Right lobe of liver (tissue), 6 donors: ENCODE data around the gene ZNF490. TPM values are rescaled to one million over a fixed set of nuclear protein-coding genes. Genes with fewer than 3 reads are reported as not detected.

Experiments
- ATAC-seq, 4 donors: fragments of 200-7000 bp; cut with Tn5 transposase; one replicate each; pipeline ENCODE4 v1.9.1; 2020; ENCODE audit warnings: mild to moderate bottlenecking in 4 of 4, moderate library complexity in 4 of 4
- DNase-seq, 3 donors: peaks; one replicate each; pipeline ENCODE4 v3.0.0-alpha.2; 2020
- H3K27ac ChIP-seq, 3 donors: fragments of 200-600 bp; one replicate each; pipeline ENCODE4 v1.8.0; 2022
- H3K27me3 ChIP-seq, 2 donors: fragments of 200-600 bp; one replicate each; pipeline ENCODE4 v1.8.0; 2022
- H3K36me3 ChIP-seq, 4 donors: fragments of 200-600 bp; sonication (generic) in 1 of 4; one replicate each; pipeline versions ENCODE4 v1.5.1 to v1.8.0; 2017 to 2022; ENCODE audit warnings: control low read depth in 1 of 4
- H3K4me1 ChIP-seq, 4 donors: fragments of 200-600 bp; sonication (generic) in 1 of 4; one replicate each; pipeline versions ENCODE4 v1.5.1 to v1.8.0; 2017 to 2022; ENCODE audit warnings: control low read depth in 1 of 4
- H3K4me3 ChIP-seq, 3 donors: fragments of 200-600 bp; one replicate each; pipeline ENCODE4 v1.8.0; 2022
- H3K9me3 ChIP-seq, 4 donors: fragments of 200-600 bp; sonication (generic) in 1 of 4; one replicate each; pipeline versions ENCODE4 v1.5.1 to v1.8.0; 2017 to 2022; ENCODE audit warnings: control low read depth in 1 of 4
- CTCF ChIP-seq, 4 donors: fragments of 200-600 bp in 3 of 4; fragments of 450-650 bp in 1 of 4; IDR thresholded peaks; one replicate each; pipeline versions ENCODE4 v1.5.1 to v1.8.0; 2016 to 2022; ENCODE audit warnings: antibody characterized with exemption in 4 of 4, mild to moderate bottlenecking in 2 of 4
- POLR2A ChIP-seq: fragments of 450-650 bp; IDR thresholded peaks from one replicate; pipeline ENCODE4 v1.6.1; 2017; ENCODE audit warnings: antibody characterized with exemption, mild to moderate bottlenecking
- WGBS: methylation state at CpG from one replicate; pipeline ENCODE4 v1.1.6; 2018; ENCODE audit warnings: low coverage, low lambda C conversion rate; ENCODE audit not compliant: insufficient coverage; ENCODE audit errors: missing lambda C conversion rate; 5-methylcytosine and 5-hydroxymethylcytosine counted together
- intact Hi-C, 2 donors: fragments of 100-400 bp; cut with DNase I; formaldehyde crosslinking; loops; one replicate each; pipeline versions ENCODE4 v1.11.2 to v1.14.1; 2022
- total RNA-seq, 6 experiments: library from RNA; depleted of rRNA in 2 of 6; stranded (reverse); fragments of >200 nt in 2 of 6; fragmentation: NEBNext Ultra II Directional in 3 of 6; extraction: Animal tissue kit (Norgen Biotek cat#: 25700) in 3 of 6; gene quantifications; one replicate each; pipeline versions ENCODE4 v1.1.0 to v1.2.4, GENCODE V29; 2016 to 2023
- donor health status: DM: no; HTN: yes; CAD: no.
- donor health status: DM: no; HTN: no; CAD: no.
- donor health status: DM: no; HTN: no; CAD: no.
- donor health status: DM: no; HTN: yes; CAD: no.
- donor health status: DM: no; HTN: yes; CAD: no.

Gene ZNF490
- total RNA-seq, 6 experiments from 2014 or later, result 3.6 to 7.0 (median 4.3) TPM

DNA sequence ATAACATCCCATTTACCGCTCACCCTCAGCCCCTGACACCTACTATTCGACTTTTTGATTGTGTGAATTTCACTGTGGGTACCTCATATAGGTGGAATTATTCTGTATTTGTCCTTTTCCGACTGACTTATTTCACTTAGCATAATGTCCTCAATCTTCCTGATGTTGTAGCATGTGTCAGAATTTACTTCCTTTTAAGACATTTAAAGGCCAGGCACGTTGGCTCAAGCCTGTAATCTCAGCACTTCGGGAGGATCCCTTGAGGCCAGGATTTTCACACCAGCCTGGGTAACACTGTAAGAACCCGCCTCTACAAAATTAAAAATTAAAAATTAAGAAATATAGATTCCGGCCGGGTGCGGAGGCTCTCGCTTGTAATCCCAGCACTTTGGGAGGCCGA lies 13.0 kb downstream of the ZNF490 start:
- DNase-seq (peak in 2 of 3 donors; percentile 2 to 19), ATAC-seq (no peak)
- intact Hi-C loops, result no loop called here
- H3K27ac ChIP-seq, result peak overlapping the region in 2 of 3 donors; percentile 32 to 53
- no peaks in the 10 kb centered on the region for H3K9me3 ChIP-seq
- TF ChIP-seq CTCF (IDR thresholded peaks at IDR 0.05) (no peak), POLR2A (no peak)
- peak overlapping the region in 1 of 3 donors; percentile 8 for H3K4me3 ChIP-seq
- H3K36me3 ChIP-seq, result no peaks in the 10 kb centered on the region
- 61% methylated on average over 11 of the region's 11 CpGs for WGBS
- peaks cover 0 to 7% (median 0%) of the 10 kb centered on the region in 4 donors for H3K4me1 ChIP-seq
- H3K27me3 ChIP-seq, result no peaks in the 10 kb centered on the region

DNA sequence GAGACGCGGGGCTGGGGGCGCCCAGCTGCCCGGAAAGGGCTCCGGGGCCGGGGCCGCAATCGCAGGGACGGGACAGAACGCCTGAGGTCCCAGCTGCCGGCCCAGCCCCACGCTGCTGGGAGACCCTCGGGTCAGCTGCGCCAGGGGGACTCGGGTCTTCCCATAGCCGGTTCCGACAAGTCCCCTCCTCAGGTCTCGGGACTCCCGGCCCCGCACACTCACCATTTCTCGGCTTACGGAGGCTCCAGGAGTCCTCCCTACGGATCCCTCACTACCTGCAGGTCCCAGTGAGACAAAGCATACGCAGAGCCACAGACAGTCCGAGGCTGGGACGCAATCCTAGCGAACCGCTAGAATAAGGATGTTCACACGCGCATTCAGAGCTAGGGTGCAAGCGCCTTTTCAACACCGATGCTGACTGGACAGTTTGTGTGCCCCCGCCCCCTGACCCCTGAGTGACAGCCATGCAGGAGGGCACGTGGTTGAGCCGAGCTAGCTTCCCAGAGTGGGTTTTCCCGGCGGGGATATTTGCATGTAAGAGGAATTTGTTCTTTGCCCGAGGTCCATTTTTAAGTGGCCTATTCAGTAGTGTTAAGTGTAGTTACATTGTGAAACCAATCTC lies 13.6 kb downstream of the ZNF490 start:
- Histone ChIP-seq H3K4me3 (peak overlapping the region; percentile 39 to 58 (median 54)), H3K9me3 (no peaks in the 10 kb centered on the region), H3K27me3 (no peaks in the 10 kb centered on the region), H3K27ac (peak overlapping the region in 2 of 3 donors; percentile 40 to 53), H3K4me1 (peaks cover 0 to 7% (median 0%) of the 10 kb centered on the region in 4 donors), H3K36me3 (no peaks in the 10 kb centered on the region)
- DNase-seq, result peak; percentile 86 to 89 (median 89)
- peak; percentile 61 for TF ChIP-seq POLR2A
- no peak for TF ChIP-seq CTCF (IDR thresholded peaks at IDR 0.05)
- WGBS, result 39% methylated on average over 7 of the region's 38 CpGs
- intact Hi-C loops, result no loop called here
- peak; percentile 98 to 99 (median 98) for ATAC-seq

GRCh38 chr19:12596485-12596884 lies 14.1 kb downstream of the ZNF490 start:
- Histone ChIP-seq H3K36me3 (no peaks in the 10 kb centered on the region), H3K27me3 (no peaks in the 10 kb centered on the region), H3K4me1 (peaks cover 0 to 7% (median 0%) of the 10 kb centered on the region in 4 donors), H3K27ac (peak overlapping the region in 2 of 3 donors; percentile 40 to 53), H3K9me3 (no peaks in the 10 kb centered on the region), H3K4me3 (peak overlapping the region; percentile 39 to 58 (median 54))
- DNase-seq (peak; percentile 21 to 37 (median 21)), ATAC-seq (peak; percentile 37 to 58 (median 52))
- intact Hi-C loops, result no loop called here
- WGBS, result 38% methylated on average over 10 of the region's 11 CpGs
- TF ChIP-seq CTCF (IDR thresholded peaks at IDR 0.05) (no peak), POLR2A (no peak)

DNA sequence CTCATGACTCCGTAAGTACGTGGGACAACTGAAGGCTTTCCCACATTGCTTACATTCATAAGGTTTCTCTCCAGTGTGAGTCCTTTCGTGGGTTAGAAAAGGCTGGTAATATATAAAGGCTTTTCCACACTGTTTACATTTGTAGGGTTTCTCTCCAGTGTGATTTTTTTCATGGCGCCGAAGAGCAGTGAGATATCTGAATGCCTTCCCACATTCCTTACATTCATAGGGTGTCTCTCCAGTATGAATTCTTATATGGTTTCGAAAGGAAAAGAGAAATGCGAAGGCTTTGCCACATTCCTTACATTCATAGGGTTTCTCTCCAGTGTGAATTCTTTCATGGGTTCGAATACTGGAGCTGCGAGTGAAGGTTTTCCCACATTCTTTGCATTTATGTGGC lies 29.5 kb downstream of the ZNF490 start:
- TF ChIP-seq CTCF (IDR thresholded peaks at IDR 0.05), result no peak
- TF ChIP-seq POLR2A, result no peak
- peaks cover 0 to 20% (median 10%) of the 10 kb centered on the region in 4 donors for H3K9me3 ChIP-seq
- peaks cover 0 to 28% (median 23%) of the 10 kb centered on the region in 4 donors for H3K36me3 ChIP-seq
- H3K4me3 ChIP-seq, result no peak overlapping the region
- 93% methylated on average over 9 of the region's 9 CpGs for WGBS
- no peak for ATAC-seq
- H3K27me3 ChIP-seq, result no peaks in the 10 kb centered on the region
- DNase-seq, result no peak
- intact Hi-C loops, result no loop called here
- no peak overlapping the region for H3K27ac ChIP-seq
- H3K4me1 ChIP-seq, result no peaks in the 10 kb centered on the region
